Osteocyte (in vitro differentiated cells): Measurements from ENCODE around the gene MAP6. TPM values are rescaled to one million over a fixed set of nuclear protein-coding genes. Genes with fewer than 3 reads are reported as not detected.

Source experiments
- DNase-seq: peaks from one replicate; pipeline ENCODE4 v3.0.0; 2021; ENCODE audit warnings: mixed read lengths; ENCODE audit not compliant: unreplicated experiment; ENCODE audit errors: extremely low spot score
- H3K27ac Mint-ChIP-seq: one replicate; pipeline ENCODE4 v1.8.0; 2021; ENCODE audit warnings: mild to moderate bottlenecking, mixed read lengths; ENCODE audit not compliant: unreplicated experiment
- H3K27me3 Mint-ChIP-seq: one replicate; pipeline ENCODE4 v1.8.0; 2021; ENCODE audit warnings: mixed read lengths; ENCODE audit not compliant: unreplicated experiment
- H3K36me3 Mint-ChIP-seq: one replicate; pipeline ENCODE4 v1.8.0; 2021; ENCODE audit warnings: mixed read lengths; ENCODE audit not compliant: unreplicated experiment
- H3K4me1 Mint-ChIP-seq: one replicate; pipeline ENCODE4 v1.8.0; 2021; ENCODE audit warnings: mixed read lengths; ENCODE audit not compliant: unreplicated experiment
- H3K4me3 Mint-ChIP-seq: one replicate; pipeline ENCODE4 v1.8.0; 2021; ENCODE audit warnings: mild to moderate bottlenecking, moderate library complexity, mixed read lengths; ENCODE audit not compliant: unreplicated experiment
- H3K9me3 Mint-ChIP-seq: one replicate; pipeline ENCODE4 v1.8.0; 2021; ENCODE audit warnings: mixed read lengths; ENCODE audit not compliant: unreplicated experiment
- long read RNA-seq: library from polyadenylated mRNA; unstranded; transcript quantifications from one replicate; pipeline ENCODE4 v2.0.0, GENCODE V29; 2021
- total RNA-seq: library from RNA; stranded (reverse); gene quantifications from 2 replicates; pipeline ENCODE4 v1.2.1, GENCODE V29; 2021
- TF ChIP-seq, protein P1 (sequence below): fragments of 200-600 bp; sonication (generic); IDR thresholded peaks from 2 replicates; pipeline ENCODE4 v1.5.0; 2021; ENCODE audit warnings: antibody characterized with exemption, mild to moderate bottlenecking, moderate library complexity

Gene MAP6
- total RNA-seq: 2.3 and 3.0 TPM in 2 replicates
- long read RNA-seq: 0 reads

- Mint-ChIP-seq H3K4me1 (peaks cover 9% of the 10 kb centered on the region), H3K9me3 (no peaks in the 10 kb centered on the region), H3K27me3 (peaks cover 74% of the 10 kb centered on the region), H3K36me3 (peaks cover 2% of the 10 kb centered on the region), H3K27ac (no peak within 1 kb of the TSS), H3K4me3 (peak within 1 kb of the TSS; percentile 80)
- DNase-seq: peak; percentile 83
- TF ChIP-seq, protein P1, sequence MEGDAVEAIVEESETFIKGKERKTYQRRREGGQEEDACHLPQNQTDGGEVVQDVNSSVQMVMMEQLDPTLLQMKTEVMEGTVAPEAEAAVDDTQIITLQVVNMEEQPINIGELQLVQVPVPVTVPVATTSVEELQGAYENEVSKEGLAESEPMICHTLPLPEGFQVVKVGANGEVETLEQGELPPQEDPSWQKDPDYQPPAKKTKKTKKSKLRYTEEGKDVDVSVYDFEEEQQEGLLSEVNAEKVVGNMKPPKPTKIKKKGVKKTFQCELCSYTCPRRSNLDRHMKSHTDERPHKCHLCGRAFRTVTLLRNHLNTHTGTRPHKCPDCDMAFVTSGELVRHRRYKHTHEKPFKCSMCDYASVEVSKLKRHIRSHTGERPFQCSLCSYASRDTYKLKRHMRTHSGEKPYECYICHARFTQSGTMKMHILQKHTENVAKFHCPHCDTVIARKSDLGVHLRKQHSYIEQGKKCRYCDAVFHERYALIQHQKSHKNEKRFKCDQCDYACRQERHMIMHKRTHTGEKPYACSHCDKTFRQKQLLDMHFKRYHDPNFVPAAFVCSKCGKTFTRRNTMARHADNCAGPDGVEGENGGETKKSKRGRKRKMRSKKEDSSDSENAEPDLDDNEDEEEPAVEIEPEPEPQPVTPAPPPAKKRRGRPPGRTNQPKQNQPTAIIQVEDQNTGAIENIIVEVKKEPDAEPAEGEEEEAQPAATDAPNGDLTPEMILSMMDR: no peak
Measured at GRCh38 chr11:75668451-75669297, at the start of gene MAP6. Gene MAP6 (minus strand): TSS chr11:75669038. CDS start chr11:75668369, 669 bp downstream.

DNA sequence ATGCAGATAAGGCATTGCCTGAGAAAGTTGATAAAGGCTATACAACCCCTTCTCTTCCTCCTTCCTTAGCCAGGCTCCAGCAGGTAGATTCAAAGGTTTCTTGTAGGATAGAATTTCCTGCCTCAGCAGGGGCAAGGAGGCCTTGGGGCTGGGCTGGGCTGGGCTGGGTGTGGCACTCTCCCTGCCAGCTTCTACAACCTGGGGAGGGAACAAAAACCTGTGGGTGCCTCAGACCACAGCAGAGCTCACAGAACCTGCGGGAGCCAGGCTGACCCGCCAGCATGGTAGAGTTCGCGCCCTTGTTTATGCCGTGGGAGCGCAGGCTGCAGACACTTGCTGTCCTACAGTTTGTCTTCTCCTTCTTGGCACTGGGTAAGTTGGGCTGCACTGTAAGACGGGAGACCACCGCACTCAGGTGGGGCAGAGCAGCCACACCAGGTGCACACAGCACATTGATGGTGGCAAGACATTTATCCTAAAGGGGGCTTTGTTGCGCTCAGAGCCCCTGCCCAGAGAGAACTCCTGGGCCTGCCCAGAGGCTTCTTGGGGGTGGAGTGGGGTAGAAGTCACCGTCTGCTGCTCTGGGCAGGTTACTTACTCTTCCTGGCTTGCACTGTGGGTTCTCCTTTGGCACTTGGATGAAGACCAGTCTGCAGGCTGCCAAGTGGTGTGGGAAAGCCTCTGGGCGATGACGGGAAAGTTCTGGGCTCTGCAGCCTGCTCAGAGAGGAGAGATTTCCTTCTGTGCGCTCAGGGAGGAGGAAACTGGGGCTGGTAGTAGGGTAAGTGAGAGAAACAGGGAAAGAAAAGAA is 49.0 kb upstream of the MAP6 start, which contains the start of gene MOGAT2:
Gene MOGAT2, plus strand, starts transcription at position 231 of the 811 bp plus-strand sequence. Its CDS starts 51 bp downstream, at position 282.
- DNase-seq: no peak
- Mint-ChIP-seq H3K36me3 (no peaks in the 10 kb centered on the region), H3K27ac (no peak within 1 kb of the TSS), H3K27me3 (peaks cover 36% of the 10 kb centered on the region), H3K4me3 (no peak within 1 kb of the TSS), H3K4me1 (no peaks in the 10 kb centered on the region), H3K9me3 (no peaks in the 10 kb centered on the region)
- TF ChIP-seq, protein P1: no peak

GRCh38 chr11:75716659-75717058 is 47.8 kb upstream of the MAP6 start:
- Mint-ChIP-seq H3K9me3 (no peaks in the 10 kb centered on the region), H3K4me3 (no peak overlapping the region), H3K4me1 (no peaks in the 10 kb centered on the region), H3K27me3 (peaks cover 42% of the 10 kb centered on the region), H3K27ac (no peak overlapping the region), H3K36me3 (no peaks in the 10 kb centered on the region)
- DNase-seq: no peak
- TF ChIP-seq, protein P1: no peak

DNA sequence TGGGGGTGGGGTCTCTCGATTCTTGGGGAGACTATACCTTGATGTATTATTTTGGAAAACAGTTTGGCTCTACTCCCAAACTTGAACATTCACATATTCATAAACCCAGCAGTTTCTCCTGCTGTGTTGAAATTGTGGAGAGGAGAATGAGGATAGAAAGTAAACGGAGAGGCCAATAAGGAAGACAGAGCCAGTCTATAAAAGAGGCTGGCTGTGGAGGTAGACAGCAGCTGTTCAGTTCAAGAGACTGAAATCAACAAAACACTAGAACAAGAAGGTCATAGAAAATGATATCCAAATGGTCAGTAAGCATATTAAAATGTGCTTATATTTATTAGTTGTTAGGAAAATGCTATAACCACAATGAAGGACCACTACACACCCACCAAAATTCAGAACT is 46.9 kb upstream of the MAP6 start:
- Mint-ChIP-seq H3K27ac (no peak overlapping the region), H3K4me1 (no peaks in the 10 kb centered on the region), H3K4me3 (no peak overlapping the region), H3K27me3 (peaks cover 50% of the 10 kb centered on the region), H3K9me3 (no peaks in the 10 kb centered on the region), H3K36me3 (no peaks in the 10 kb centered on the region)
- TF ChIP-seq, protein P1: no peak
- no peak for DNase-seq

DNA sequence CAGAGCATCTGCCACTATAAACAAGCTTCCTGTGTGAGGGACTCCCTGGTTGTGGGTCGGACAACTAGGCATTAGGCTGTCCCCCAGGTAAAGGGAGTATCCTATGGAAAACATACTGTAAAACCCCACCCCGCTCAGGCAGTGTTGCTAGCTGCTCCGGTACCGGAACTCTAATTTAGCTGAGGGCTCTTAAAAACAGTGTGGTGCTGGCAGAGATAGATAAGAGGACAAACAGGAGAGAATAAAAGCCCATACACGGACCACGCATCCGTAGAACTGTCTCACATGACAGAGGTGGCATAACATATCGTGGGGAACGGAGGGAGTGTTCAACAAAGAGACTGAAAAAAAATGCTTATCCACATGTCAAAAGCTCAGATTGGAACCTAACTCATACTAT is 45.4 kb upstream of the MAP6 start:
- Mint-ChIP-seq H3K4me3 (no peak overlapping the region), H3K9me3 (no peaks in the 10 kb centered on the region), H3K27ac (no peak overlapping the region), H3K4me1 (no peaks in the 10 kb centered on the region), H3K27me3 (peaks cover 60% of the 10 kb centered on the region), H3K36me3 (no peaks in the 10 kb centered on the region)
- TF ChIP-seq, protein P1: no peak
- DNase-seq: no peak
